ENCODE data around the gene PCNX1. TPM values are rescaled to one million over a fixed set of nuclear protein-coding genes. Genes with fewer than 3 reads are reported as not detected.

The PCNX1 gene
- total RNA-seq, 1 experiment from 2014 or later = 15.4 TPM

DNA sequence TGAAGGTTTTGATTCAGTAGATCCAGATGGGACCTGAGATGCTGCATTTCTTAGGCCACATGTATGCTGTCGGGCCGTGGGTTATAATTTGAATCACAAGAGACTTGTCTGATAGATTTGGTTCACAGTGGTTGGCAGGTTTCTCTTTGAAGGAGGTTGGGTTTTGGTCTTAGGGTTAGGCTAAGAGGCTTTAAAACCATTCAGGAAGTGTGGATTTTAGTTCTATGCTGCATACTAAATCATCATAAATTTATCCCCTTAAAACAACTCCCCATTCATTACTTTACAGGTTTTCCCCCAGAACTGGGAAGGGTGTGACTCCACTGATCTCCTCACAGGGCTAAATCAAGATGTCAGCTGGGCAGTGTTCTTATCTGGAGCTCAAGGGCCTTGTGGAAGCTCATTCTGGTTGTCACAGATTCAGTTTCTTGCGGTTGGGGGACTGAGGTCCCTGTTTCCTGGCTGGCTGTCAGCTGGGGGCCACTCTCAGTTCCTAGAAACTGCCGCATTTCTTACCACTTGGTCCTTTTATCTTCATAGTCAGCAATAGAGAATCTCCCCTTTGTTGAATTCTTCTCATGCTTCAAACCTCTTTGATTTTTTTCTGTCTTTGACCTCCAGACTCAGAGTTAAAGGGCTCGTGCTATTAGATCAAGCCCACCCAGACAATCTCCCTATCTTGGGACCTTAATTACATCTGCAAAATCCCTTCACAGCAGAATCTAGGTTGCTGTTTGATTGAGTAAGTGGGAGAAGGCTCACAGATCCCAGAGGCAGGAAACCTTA, 20.6 kb upstream of the PCNX1 start:
- DNase-seq (ENCODE audit: low read depth, low spot score) = no peak
- in situ Hi-C loops (cut with HindIII; ENCODE audit: low pct_unique_long_range_greater_than_20kb, low sequenced_read_pairs) = no loop called here

DNA sequence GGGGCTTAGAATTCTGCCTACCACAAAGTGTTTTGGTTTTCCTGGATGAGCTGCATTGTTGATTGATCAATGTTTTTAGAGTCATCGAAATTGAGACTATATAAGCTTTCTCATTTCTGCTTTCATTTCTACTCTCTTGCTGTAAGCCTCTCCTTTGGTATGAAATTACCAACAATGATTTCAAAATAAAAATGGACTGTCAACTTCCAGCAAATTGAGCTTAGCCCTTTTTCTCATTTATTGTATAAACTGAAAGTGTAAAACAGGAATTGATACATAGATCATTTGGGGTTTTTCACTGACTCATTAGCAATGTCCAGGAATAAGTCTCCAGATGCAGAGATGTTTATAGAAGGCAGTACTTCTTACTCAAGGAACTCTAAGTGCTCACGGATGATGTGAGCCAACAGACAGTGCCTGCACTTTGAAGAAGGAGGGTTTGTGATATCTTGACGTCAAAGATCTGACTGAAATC, 20.0 kb upstream of the PCNX1 start:
- no peak for DNase-seq (ENCODE audit: low read depth, low spot score)
- in situ Hi-C loops (cut with HindIII; ENCODE audit: low pct_unique_long_range_greater_than_20kb, low sequenced_read_pairs) = no loop called here

- no peak for DNase-seq (ENCODE audit: low read depth, low spot score)
- in situ Hi-C loops (cut with HindIII; ENCODE audit: low pct_unique_long_range_greater_than_20kb, low sequenced_read_pairs) = no loop called here
These were observed 19.3 kb upstream of the PCNX1 start for GRCh38 chr14:70887737-70888499.

DNA sequence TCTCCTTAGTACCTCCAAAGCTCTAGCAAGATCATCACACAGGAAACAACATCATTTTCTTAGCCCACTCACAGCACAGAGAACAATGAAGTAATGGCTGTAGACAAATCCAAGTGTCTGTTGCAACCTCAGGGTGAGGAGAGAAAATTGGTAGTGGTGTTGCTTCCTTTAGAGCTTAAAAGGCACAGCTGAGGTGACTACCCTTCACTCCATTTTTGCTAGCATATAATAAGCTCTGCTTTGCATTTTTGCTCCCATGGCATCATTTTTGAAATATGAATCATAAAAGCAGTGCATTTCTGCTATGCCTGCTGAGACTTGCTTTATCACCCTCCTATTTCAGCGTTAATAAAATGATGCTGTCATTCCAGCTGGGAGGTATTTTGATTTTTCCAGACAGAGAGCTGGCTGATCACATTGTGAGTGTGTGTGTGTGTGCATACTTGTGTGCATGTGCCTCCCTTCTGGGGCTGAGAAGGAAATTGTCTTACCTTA, 18.5 kb upstream of the PCNX1 start:
- no peak for DNase-seq (ENCODE audit: low read depth, low spot score)
- in situ Hi-C loops (cut with HindIII; ENCODE audit: low pct_unique_long_range_greater_than_20kb, low sequenced_read_pairs) = no loop called here

DNA sequence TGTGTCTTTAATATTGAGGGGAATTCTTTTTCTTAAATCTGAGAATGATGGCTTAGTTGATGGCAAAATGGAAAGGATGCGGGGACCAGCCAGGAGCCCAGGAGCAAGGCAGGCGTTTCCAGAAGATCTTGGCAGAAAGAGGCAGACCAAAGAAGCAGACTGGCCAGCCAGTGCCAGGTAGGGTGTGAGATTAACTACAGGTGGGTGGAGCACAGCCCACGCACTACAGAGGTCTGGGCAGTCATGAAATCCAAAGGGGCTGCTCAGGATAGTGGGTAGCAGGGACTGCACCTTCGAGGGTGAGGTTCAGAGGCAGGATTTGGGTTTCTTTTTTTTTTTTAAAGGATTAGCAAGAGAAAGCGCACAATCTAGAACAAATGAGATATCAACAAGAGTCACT, 17.7 kb upstream of the PCNX1 start:
- DNase-seq (ENCODE audit: low read depth, low spot score) = no peak
- in situ Hi-C loops (cut with HindIII; ENCODE audit: low pct_unique_long_range_greater_than_20kb, low sequenced_read_pairs) = no loop called here

GRCh38 chr14:70890826-70891659, 16.2 kb upstream of the PCNX1 start:
- in situ Hi-C loops (cut with HindIII; ENCODE audit: low pct_unique_long_range_greater_than_20kb, low sequenced_read_pairs) = no loop called here

DNA sequence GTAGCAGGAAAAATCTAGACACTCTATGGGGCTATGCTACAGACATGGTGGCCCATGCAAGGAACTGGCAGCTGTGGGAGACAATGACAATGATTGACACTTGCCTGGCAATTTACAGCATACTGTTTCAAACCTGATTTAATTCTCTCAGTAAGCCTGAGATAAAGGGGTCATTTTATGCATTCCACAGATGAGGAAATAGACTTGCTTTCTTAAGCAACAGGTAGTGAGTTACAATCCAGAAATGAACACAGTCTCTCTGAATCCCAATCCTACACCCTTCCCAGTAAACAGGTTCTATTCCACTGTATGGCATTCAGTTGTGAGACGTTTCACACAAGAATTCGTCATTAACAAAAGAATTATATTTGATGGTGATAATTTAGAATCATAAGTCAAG, 15.5 kb upstream of the PCNX1 start:
- in situ Hi-C loops (cut with HindIII; ENCODE audit: low pct_unique_long_range_greater_than_20kb, low sequenced_read_pairs) = no loop called here
- DNase-seq (ENCODE audit: low read depth, low spot score) = no peak

More at GRCh38 chr14:70890826-70891659, 16.2 kb upstream of the PCNX1 start:
- DNase-seq (ENCODE audit: low read depth, low spot score) = no peak

GRCh38 chr14:70893062-70893845, 14.0 kb upstream of the PCNX1 start:
- no peak for DNase-seq (ENCODE audit: low read depth, low spot score)
- in situ Hi-C loops (cut with HindIII; ENCODE audit: low pct_unique_long_range_greater_than_20kb, low sequenced_read_pairs) = no loop called here

DNA sequence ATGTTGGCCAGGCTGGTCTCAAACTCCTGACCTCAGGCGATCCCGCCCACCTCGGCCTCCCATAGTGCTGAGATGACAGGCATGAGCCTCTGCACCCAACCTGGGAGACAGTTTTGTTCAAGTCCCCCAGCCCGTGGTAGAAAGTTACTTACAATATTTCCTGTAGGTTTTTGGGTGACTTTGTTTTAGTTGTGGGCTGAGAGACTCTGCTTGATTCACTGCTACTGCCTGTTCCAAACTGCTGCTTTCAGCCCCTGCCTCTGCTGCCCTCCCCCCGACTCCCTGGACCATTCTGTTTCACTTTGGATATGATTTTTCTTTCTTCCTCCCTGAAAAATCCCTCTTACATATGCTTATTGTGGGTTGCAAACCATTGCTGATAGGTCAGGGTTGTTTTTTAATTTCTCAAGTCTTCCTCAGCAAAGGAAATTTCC, 13.4 kb upstream of the PCNX1 start:
- in situ Hi-C loops (cut with HindIII; ENCODE audit: low pct_unique_long_range_greater_than_20kb, low sequenced_read_pairs) = no loop called here
- no peak for DNase-seq (ENCODE audit: low read depth, low spot score)

DNA sequence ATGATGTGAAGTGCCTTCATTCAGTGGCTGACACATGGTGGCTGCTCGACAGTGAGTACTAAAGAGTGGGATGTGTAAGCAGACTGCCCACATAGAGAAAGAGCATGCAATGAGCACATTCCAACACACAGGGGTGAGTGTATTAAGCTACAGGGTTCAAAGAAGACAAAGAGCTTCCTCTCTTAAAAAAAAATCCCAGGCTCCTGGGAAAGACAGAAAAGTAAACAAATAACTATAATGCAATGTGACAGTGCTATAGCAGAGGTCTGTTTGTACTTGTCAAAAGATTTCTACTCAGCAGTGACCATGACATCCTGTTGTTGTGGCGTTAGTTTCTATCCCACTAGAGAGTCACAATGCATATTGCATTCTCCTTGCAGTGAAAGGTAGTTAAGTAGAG, 12.4 kb upstream of the PCNX1 start:
- no peak for DNase-seq (ENCODE audit: low read depth, low spot score)

GRCh38 chr14:70896317-70896716, 10.9 kb upstream of the PCNX1 start:
- no peak for DNase-seq (ENCODE audit: low read depth, low spot score)
- in situ Hi-C loops (cut with HindIII; ENCODE audit: low pct_unique_long_range_greater_than_20kb, low sequenced_read_pairs) = no loop called here

More for the DNA sequence above, 12.4 kb upstream of the PCNX1 start:
- in situ Hi-C loops (cut with HindIII; ENCODE audit: low pct_unique_long_range_greater_than_20kb, low sequenced_read_pairs) = no loop called here

GRCh38 chr14:70896981-70897380, 10.3 kb upstream of the PCNX1 start:
- DNase-seq (ENCODE audit: low read depth, low spot score) = no peak
- in situ Hi-C loops (cut with HindIII; ENCODE audit: low pct_unique_long_range_greater_than_20kb, low sequenced_read_pairs) = no loop called here

GRCh38 chr14:70897464-70897863, 9.8 kb upstream of the PCNX1 start:
- in situ Hi-C loops (cut with HindIII; ENCODE audit: low pct_unique_long_range_greater_than_20kb, low sequenced_read_pairs) = no loop called here
- no peak for DNase-seq (ENCODE audit: low read depth, low spot score)

DNA sequence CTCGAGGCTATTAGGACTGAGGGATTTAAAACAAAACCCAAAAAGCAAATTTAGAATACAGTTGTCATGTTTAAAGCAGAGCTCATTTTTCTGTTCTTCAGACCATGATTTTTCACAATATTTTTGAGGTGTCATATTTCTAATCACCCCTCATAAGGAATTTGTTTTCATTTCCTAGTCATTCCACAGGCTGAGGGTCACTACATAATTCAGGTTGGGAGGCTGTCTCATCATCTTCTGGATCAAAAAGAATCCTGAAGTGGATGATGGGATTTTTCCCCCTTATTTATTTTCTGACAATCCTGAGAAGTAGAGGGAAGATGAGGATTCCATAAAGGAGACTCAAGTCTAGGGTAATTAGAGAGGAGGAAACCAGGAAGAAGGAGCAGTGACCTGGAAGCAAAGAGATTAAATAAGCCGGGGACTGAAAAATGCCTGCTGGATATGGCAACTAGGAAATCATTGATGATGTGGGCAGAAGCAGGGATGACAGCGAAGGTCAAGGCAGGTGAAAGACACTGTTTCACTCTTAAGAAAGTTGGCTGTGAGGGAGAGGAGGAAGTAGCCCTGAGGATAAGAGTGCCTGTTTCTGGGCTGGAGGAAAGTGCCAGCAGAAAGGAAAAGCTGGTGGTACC, 9.0 kb upstream of the PCNX1 start:
- in situ Hi-C loops (cut with HindIII; ENCODE audit: low pct_unique_long_range_greater_than_20kb, low sequenced_read_pairs) = no loop called here
- DNase-seq (ENCODE audit: low read depth, low spot score) = no peak

GRCh38 chr14:70901269-70901668, 6.0 kb upstream of the PCNX1 start:
- DNase-seq (ENCODE audit: low read depth, low spot score) = no peak
- in situ Hi-C loops (cut with HindIII; ENCODE audit: low pct_unique_long_range_greater_than_20kb, low sequenced_read_pairs) = no loop called here

DNA sequence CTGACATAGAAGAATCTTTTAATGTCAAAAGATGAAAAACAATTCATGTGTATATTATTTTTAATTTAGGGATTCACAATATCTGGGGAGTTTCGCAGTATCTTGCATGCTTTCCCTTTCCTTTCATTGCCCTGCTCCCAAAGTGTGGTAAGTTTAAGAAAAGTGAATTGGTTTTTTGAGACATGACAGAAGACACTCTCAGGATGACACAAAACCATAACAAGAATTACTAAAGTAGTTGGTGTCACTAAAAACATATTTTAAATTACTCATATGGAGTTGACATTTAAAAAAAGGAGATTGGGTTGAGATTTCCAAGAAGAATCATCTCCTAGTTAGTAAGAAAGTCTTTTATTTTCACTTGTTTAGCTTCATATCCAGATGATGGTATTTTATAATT, 5.1 kb upstream of the PCNX1 start:
- DNase-seq (ENCODE audit: low read depth, low spot score) = no peak
- in situ Hi-C loops (cut with HindIII; ENCODE audit: low pct_unique_long_range_greater_than_20kb, low sequenced_read_pairs) = no loop called here

DNA sequence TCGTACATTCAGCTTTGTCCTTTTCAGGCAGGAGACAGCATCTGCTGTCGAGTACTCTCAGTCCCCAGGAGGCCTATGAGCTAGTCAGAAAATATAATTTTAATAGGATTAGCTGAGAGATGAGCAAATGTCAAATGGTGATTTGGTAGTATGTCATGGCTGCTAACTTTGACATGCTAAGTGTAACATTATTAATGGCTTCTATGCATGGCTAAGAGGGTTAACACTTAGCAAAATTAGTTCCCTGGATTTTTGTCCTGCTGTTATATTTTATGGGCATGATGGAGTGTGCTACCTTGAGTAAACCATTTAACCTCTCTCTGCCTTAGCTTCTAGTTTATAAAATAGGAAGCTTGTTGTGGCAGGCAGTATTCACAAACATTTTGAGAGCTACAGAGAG, 2.9 kb upstream of the PCNX1 start:
- in situ Hi-C loops (cut with HindIII; ENCODE audit: low pct_unique_long_range_greater_than_20kb, low sequenced_read_pairs) = no loop called here
- DNase-seq (ENCODE audit: low read depth, low spot score) = no peak

Data from SK-MEL-5 (cell line).